HUES48 (cell line): Measurements from ENCODE around the gene RBM38.

Source experiments
- H3K27ac ChIP-seq: one replicate; pipeline ENCODE4 v1.7.0; 2013; ENCODE audit warnings: low read depth, low read length, inconsistent platforms
- H3K27me3 ChIP-seq: 2 replicates; pipeline ENCODE4 v1.6.1; 2013; ENCODE audit warnings: mild to moderate bottlenecking, low read length; ENCODE audit not compliant: control insufficient read depth, insufficient read depth
- H3K36me3 ChIP-seq: 2 replicates; pipeline ENCODE4 v1.6.1; 2013; ENCODE audit warnings: low read length; ENCODE audit not compliant: control insufficient read depth, insufficient read depth
- H3K4me1 ChIP-seq: 2 replicates; pipeline ENCODE4 v1.6.1; 2013; ENCODE audit warnings: mild to moderate bottlenecking, low read length; ENCODE audit not compliant: control insufficient read depth, insufficient read depth
- H3K4me3 ChIP-seq: 2 replicates; pipeline ENCODE4 v1.5.1; 2013; ENCODE audit warnings: mild to moderate bottlenecking, low read depth, low read length
- H3K9ac ChIP-seq: 2 replicates; pipeline ENCODE4 v1.6.1; 2013; ENCODE audit warnings: mild to moderate bottlenecking, low read depth, low read length, moderate library complexity
- H3K9me3 ChIP-seq: 2 replicates; pipeline ENCODE4 v1.6.1; 2013; ENCODE audit warnings: low read length; ENCODE audit not compliant: control insufficient read depth, insufficient read depth

Gene RBM38

GRCh38 chr20:57393321-57394120 is 2.3 kb downstream of the RBM38 start:
- Histone ChIP-seq H3K4me3 (no peak overlapping the region), H3K27ac (no peak overlapping the region), H3K27me3 (no peaks in the 10 kb centered on the region), H3K36me3 (peaks cover 54% of the 10 kb centered on the region), H3K4me1 (peaks cover 31% of the 10 kb centered on the region), H3K9ac (no peak overlapping the region), H3K9me3 (no peaks in the 10 kb centered on the region)

- no peak overlapping the region for H3K27ac ChIP-seq
- H3K9ac ChIP-seq, result no peak overlapping the region
- no peaks in the 10 kb centered on the region for H3K9me3 ChIP-seq
- peaks cover 63% of the 10 kb centered on the region for H3K36me3 ChIP-seq
- peaks cover 31% of the 10 kb centered on the region for H3K4me1 ChIP-seq
- H3K4me3 ChIP-seq, result no peak overlapping the region
- no peaks in the 10 kb centered on the region for H3K27me3 ChIP-seq
Observed at GRCh38 chr20:57394121-57395082, 3.2 kb downstream of the RBM38 start.

GRCh38 chr20:57395111-57395966 is 4.1 kb downstream of the RBM38 start:
- Histone ChIP-seq H3K9ac (no peak overlapping the region), H3K27ac (peak overlapping the region; percentile 68), H3K36me3 (peaks cover 71% of the 10 kb centered on the region)

GRCh38 chr20:57396212-57396983 is 5.2 kb downstream of the RBM38 start:
- no peaks in the 10 kb centered on the region for H3K27me3 ChIP-seq
- no peak overlapping the region for H3K4me3 ChIP-seq
- peaks cover 16% of the 10 kb centered on the region; the same call in 1 of the 2 replicates for H3K4me1 ChIP-seq
- no peak overlapping the region for H3K9ac ChIP-seq
- no peaks in the 10 kb centered on the region for H3K9me3 ChIP-seq
- peaks cover 82% of the 10 kb centered on the region for H3K36me3 ChIP-seq
- H3K27ac ChIP-seq, result no peak overlapping the region

More at GRCh38 chr20:57395111-57395966, 4.1 kb downstream of the RBM38 start:
- Histone ChIP-seq H3K27me3 (no peaks in the 10 kb centered on the region), H3K4me3 (no peak overlapping the region), H3K4me1 (peaks cover 22% of the 10 kb centered on the region), H3K9me3 (no peaks in the 10 kb centered on the region)

GRCh38 chr20:57396984-57397692 is 5.9 kb downstream of the RBM38 start:
- H3K27me3 ChIP-seq, result no peaks in the 10 kb centered on the region
- no peak overlapping the region for H3K4me3 ChIP-seq
- H3K4me1 ChIP-seq, result peaks cover 16% of the 10 kb centered on the region; the same call in 1 of the 2 replicates
- H3K9me3 ChIP-seq, result no peaks in the 10 kb centered on the region
- peaks cover 87% of the 10 kb centered on the region for H3K36me3 ChIP-seq
- no peak overlapping the region for H3K27ac ChIP-seq
- H3K9ac ChIP-seq, result no peak overlapping the region

GRCh38 chr20:57397693-57398108 is 6.5 kb downstream of the RBM38 start:
- Histone ChIP-seq H3K27me3 (no peaks in the 10 kb centered on the region), H3K9me3 (no peaks in the 10 kb centered on the region), H3K36me3 (peaks cover 93% of the 10 kb centered on the region), H3K4me1 (peaks cover 11% of the 10 kb centered on the region; the same call in 1 of the 2 replicates), H3K9ac (no peak overlapping the region), H3K27ac (no peak overlapping the region), H3K4me3 (no peak overlapping the region)

- Histone ChIP-seq H3K9me3 (no peaks in the 10 kb centered on the region), H3K36me3 (peaks cover 94% of the 10 kb centered on the region), H3K4me3 (no peak overlapping the region), H3K4me1 (peaks cover 6% of the 10 kb centered on the region; the same call in 1 of the 2 replicates), H3K9ac (no peak overlapping the region), H3K27ac (no peak overlapping the region), H3K27me3 (no peaks in the 10 kb centered on the region)
Observed at GRCh38 chr20:57398231-57398821, 7.1 kb downstream of the RBM38 start.

- H3K4me3 ChIP-seq, result no peak overlapping the region
- no peaks in the 10 kb centered on the region for H3K9me3 ChIP-seq
- no peak overlapping the region for H3K9ac ChIP-seq
- H3K4me1 ChIP-seq, result 0 out of 2 replicates have a peak, but pooled peaks cover 4% of the 10 kb centered on the region
- peaks cover 92% of the 10 kb centered on the region for H3K36me3 ChIP-seq
- H3K27me3 ChIP-seq, result no peaks in the 10 kb centered on the region
- H3K27ac ChIP-seq, result no peak overlapping the region
Observed at GRCh38 chr20:57398901-57399535, 7.8 kb downstream of the RBM38 start.

- Histone ChIP-seq H3K27ac (no peak overlapping the region), H3K36me3 (peaks cover 93% of the 10 kb centered on the region), H3K4me3 (no peak overlapping the region), H3K9me3 (no peaks in the 10 kb centered on the region), H3K9ac (no peak overlapping the region), H3K27me3 (no peaks in the 10 kb centered on the region), H3K4me1 (0 out of 2 replicates have a peak, but pooled peaks cover 3% of the 10 kb centered on the region)
Observed at GRCh38 chr20:57399587-57400155, 8.5 kb downstream of the RBM38 start.
